ENCODE results near the gene BLTP3A.

BLTP3A gene

GRCh38 chr6:34832942-34833341 lies 41.1 kb downstream of the BLTP3A start:
- no peak for DNase-seq

- no peak for DNase-seq
Observed at GRCh38 chr6:34834789-34835518, 43.1 kb downstream of the BLTP3A start.

- no peak for DNase-seq
Observed at GRCh38 chr6:34836008-34836407, 44.1 kb downstream of the BLTP3A start.

GRCh38 chr6:34836451-34836850 lies 44.6 kb downstream of the BLTP3A start:
- no peak for DNase-seq

GRCh38 chr6:34837528-34837927 lies 45.6 kb downstream of the BLTP3A start:
- DNase-seq: no peak

GRCh38 chr6:34839666-34840352 lies 47.9 kb downstream of the BLTP3A start:
- no peak for DNase-seq
